HG03064 (cell line): ENCODE results near the gene GNG4.

ENCODE experiments used
- ATAC-seq: cut with Tn5 transposase; IDR thresholded peaks from one replicate; pipeline ENCODE4 v1.9.1; 2021; ENCODE audit warnings: low read depth; ENCODE audit not compliant: unreplicated experiment

The GNG4 gene

GRCh38 chr1:235649368-235650163 lies at the start of gene GNG4:
Gene GNG4, minus strand, starts transcription at chr1:235649784. Its CDS starts 65,946 bp downstream, at chr1:235583838.
- ATAC-seq = peak; percentile 67

- ATAC-seq = no peak
Measured at GRCh38 chr1:235697508-235697907, 47.9 kb upstream of the GNG4 start.

DNA sequence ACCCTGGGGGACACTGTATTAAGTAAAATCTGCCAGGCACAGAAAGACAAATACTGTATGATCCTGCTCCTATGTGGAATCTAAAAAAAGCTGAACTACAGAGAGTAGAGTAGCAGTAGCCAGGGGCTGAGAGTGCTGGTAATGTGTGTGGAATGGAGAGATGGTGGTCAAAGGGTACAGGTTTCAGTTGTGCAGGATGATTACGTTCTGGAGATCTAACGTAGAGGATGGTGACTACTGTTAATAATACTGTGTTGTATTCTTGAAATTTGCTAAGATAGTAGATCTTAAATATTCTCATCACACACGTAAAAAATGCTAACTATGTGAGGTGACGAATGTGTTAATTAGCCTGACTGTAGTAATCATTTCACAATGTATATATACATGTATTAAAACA lies 39.8 kb upstream of the GNG4 start:
- ATAC-seq = no peak

- no peak for ATAC-seq
Measured at GRCh38 chr1:235688096-235688495, 38.5 kb upstream of the GNG4 start.

DNA sequence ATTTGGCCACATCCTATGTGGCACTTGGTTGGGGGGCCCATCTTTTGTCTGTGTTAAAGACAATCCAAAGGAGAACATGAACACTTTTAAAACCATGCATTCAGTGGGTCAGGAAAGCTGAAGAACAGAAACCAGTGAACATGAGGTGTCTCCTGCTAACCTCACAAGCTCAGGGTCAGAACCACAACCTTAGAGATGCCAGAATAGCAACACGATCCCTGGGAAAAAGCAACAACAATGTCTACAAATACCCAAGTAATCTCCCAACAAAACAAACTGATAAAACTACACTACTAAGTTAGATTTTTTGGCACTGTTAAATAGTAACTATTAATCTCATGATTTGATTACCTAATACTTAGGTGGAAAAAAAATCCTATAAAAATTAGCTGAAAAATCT lies 34.1 kb upstream of the GNG4 start:
- ATAC-seq = no peak

DNA sequence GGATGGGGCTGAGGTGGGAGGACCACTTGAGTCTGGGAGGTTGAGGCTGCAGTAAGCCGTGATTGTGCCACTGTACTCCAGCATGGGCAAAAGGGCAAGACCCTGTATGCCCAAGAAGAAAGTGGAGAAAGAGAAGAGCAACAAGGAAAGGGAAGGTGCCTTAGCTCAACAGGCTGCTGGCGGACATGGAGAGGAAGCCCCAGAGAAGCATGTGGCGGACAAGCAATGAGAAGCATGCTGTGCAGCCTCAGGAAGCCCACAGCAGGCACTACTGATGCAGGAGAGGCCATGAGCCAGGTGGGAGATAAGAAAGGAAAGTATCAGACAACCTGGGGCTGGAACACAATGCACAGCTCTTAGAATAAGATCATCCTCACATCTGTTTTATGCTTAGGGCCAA lies 32.6 kb upstream of the GNG4 start:
- ATAC-seq = no peak

GRCh38 chr1:235679644-235680043 lies 30.1 kb upstream of the GNG4 start:
- ATAC-seq = no peak

DNA sequence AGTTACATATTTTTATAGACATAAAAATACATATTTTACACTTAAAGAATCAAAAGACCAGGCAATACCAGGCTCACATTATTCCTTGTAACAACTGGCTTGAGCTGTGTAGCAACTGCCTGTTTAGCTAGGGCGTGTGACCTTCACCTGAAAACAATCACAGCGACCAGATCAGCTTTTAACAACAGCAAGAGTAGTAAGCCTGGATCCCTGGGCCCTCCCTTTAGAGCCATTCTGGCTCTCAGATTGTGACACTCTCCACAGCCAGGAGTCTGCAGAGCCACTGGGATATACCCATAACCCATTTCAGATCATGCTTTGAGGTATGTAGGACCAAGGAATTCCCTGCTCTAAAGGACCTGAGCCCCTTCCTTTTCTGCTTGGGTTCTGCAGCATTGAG lies 29.4 kb upstream of the GNG4 start:
- ATAC-seq = no peak

- ATAC-seq = no peak
Measured at GRCh38 chr1:235675152-235675890, 25.7 kb upstream of the GNG4 start.

DNA sequence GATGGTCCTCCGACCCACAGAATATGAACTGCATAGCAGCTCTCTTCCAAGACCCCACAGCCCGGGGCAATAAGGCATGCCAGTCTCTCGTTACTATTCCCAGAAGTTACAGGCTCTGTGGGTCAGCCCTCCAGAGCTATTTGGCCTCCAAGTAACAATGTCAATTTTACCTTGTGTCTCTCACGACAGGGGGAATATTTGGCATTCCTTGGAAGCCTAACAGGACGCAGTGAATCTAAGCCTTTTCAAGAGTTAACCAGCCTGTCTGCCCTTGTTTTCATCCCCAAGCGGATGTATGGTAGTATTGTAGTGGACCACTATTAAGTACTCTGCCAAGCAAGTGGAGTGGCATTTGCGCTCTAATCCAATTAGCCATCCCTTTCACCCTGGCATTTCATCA lies 24.4 kb upstream of the GNG4 start:
- no peak for ATAC-seq

- ATAC-seq = no peak
Measured at GRCh38 chr1:235671992-235672391, 22.4 kb upstream of the GNG4 start.

DNA sequence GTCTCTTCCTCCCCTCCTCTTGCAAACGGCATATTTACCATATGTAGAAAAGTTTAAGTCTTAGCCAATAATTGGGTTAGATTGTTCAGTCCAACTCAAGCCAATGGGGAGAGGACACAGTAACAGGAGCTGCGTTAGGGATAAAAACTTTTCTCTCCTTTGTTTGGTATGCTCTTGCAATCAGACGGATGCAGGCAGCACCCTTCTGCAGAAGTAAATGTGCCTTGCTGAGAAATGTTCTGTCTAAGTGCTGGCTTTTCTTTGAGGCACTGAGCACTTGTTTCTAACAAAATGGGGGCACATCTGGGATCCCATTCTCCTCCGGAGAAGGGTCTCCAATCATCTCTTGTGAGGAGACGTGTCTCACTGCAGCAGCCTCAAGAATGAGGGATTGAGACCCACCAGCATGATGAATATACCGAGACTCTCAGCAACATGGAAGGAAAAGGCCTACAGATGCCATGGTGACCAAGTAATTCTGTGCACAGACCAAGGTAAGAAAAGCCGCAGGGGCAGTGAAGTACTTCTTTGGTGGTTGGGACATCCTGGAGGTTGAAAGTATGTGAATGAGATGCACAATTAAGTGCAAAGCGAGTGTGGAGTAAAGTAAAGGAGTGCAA lies 20.7 kb upstream of the GNG4 start:
- ATAC-seq = no peak

GRCh38 chr1:235669277-235669676 lies 19.7 kb upstream of the GNG4 start:
- no peak for ATAC-seq

GRCh38 chr1:235663628-235664027 lies 14.0 kb upstream of the GNG4 start:
- ATAC-seq = no peak

DNA sequence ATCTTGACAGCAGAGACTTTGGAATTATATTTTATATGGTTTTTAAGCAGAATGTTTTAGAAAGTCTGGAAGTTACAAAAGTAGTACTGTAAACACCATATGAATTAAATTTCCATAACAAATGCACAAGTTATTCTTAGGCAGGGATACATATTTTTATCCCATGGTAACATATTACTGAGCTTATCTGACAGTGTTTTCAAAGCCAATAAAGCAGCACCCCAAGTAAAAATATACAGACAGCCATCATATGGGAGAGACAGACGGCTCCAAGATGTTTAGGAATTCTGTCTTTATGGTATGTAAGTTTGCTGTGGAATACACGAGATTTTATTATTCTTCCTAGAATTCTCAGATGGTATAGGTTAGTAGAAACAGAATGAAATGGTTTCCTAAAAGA lies 12.0 kb upstream of the GNG4 start:
- no peak for ATAC-seq

DNA sequence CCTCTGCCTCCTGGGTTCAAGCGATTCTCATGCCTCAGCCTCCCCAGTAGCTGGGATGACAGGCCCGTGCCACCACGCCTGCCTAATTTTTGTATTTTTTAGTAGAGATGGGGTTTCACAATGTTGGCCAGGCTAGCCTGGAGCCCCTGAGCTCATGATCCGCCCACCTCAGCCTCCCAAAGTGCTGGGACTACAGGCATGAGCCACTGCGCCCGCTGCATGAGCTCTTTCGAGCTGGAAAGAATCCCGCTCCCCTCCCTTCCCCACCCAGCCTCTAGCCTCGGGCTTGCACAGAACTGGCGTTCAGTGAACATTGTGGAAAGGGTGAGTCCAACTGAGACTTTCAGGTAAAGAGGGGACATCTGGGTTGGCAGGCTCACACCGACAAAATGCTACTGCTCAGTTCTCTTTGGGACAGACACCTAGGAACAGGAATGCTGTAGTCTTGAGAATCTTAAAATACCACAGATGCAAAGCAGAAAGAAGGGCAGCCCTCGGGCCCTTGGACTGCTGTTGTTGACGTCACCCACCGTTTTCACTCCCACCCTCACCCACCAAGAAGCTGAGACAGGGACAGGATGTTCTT lies 9.7 kb upstream of the GNG4 start:
- ATAC-seq = no peak

- no peak for ATAC-seq
Measured at GRCh38 chr1:235657747-235658526, 8.4 kb upstream of the GNG4 start.

DNA sequence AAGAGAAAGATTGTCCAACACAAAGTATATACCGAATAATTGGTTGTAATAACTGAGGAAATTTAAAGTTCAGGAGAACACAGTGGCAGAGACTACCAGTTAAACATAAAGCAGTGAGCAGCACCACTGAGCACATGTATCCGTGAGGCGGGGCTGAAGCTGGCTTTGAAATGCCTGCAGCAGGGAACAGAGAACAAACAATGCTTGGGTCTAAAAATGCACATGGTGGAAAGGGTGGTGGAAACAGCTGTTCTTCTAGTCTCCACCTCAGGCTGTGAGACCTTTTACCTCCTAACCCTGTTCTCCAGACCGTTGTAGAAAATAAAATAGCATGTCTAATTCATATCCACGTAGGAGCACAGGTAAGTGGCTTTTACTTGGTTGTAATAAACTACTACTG lies 7.7 kb upstream of the GNG4 start:
- no peak for ATAC-seq

- no peak for ATAC-seq
Measured at GRCh38 chr1:235652364-235652763, 2.8 kb upstream of the GNG4 start.

DNA sequence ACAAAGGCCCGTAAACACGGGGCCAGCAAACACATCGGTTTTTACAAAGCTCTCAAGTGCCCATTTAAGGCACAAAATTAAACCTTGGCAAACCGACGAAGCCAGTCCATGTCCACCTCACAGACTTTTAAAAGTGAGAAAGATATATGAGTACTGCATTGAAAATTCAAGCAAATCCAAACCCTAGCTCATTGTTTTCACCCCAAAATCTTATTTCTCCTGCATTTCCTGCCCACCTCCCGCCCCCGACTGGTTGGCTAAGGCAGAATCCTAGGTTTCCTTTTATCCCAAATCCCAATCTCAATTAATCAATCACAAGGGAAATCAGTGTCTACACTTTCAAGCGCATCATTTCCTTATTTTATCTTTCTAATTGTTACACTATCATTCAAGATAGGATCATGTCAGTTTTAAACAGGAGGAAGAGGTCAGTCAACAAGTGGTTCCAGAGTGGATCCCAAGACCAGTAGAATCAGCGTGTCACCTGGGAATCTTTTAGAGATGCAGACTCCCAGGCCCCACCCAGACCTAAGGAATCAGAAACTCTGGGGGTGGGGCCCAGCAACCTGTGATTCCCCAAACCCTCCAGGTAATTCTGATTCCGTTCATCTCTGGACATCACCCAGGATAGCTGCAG lies 1.7 kb upstream of the GNG4 start:
- ATAC-seq = no peak
